Skin of body (tissue), 2 donors: ENCODE data around the gene DRGX. TPM values are rescaled to one million over a fixed set of nuclear protein-coding genes. Genes with fewer than 3 reads are reported as not detected.

ENCODE experiments used
- DNase-seq: peaks from one replicate; lab custom pipeline; 2025; lab: John Stamatoyannopoulos, UW
- total RNA-seq: library from RNA; depleted of rRNA; stranded (reverse); fragments of >200 nt; gene quantifications from one replicate; pipeline ENCODE4 v1.2.3, GENCODE V29; 2014

The DRGX gene
- total RNA-seq, 1 donor from 2014 or later, result 0.20 TPM

GRCh38 chr10:49383853-49384252, 12.0 kb downstream of the DRGX start:
- no peak for DNase-seq

GRCh38 chr10:49382826-49383225, 13.1 kb downstream of the DRGX start:
- DNase-seq, result no peak

GRCh38 chr10:49382226-49382625, 13.7 kb downstream of the DRGX start:
- DNase-seq, result no peak

GRCh38 chr10:49381111-49381900, 14.6 kb downstream of the DRGX start:
- no peak for DNase-seq

- no peak for DNase-seq
Measured at GRCh38 chr10:49379596-49380410, 16.1 kb downstream of the DRGX start.

GRCh38 chr10:49377256-49377655, 18.6 kb downstream of the DRGX start:
- DNase-seq, result no peak

GRCh38 chr10:49375611-49376010, 20.3 kb downstream of the DRGX start:
- no peak for DNase-seq

- no peak for DNase-seq
Measured at GRCh38 chr10:49374740-49375139, 21.1 kb downstream of the DRGX start.

- DNase-seq, result no peak
Measured at GRCh38 chr10:49373361-49373760, 22.5 kb downstream of the DRGX start.

- DNase-seq, result no peak
Measured at GRCh38 chr10:49371967-49372366, 23.9 kb downstream of the DRGX start.

GRCh38 chr10:49370326-49371100, 25.4 kb downstream of the DRGX start:
- DNase-seq, result no peak

- DNase-seq, result no peak
Measured at GRCh38 chr10:49369216-49370162, 26.4 kb downstream of the DRGX start.

- DNase-seq, result no peak
Measured at GRCh38 chr10:49368256-49368655, 27.6 kb downstream of the DRGX start.

- DNase-seq, result no peak
Measured at GRCh38 chr10:49367600-49367999, 28.3 kb downstream of the DRGX start.

- DNase-seq, result no peak
Measured at GRCh38 chr10:49366460-49366859, 29.4 kb downstream of the DRGX start.

- no peak for DNase-seq
Measured at GRCh38 chr10:49365675-49366415, 30.0 kb downstream of the DRGX start.

GRCh38 chr10:49365275-49365674, 30.6 kb downstream of the DRGX start:
- no peak for DNase-seq

GRCh38 chr10:49364747-49365146, 31.1 kb downstream of the DRGX start:
- no peak for DNase-seq

GRCh38 chr10:49364051-49364450, 31.8 kb downstream of the DRGX start:
- no peak for DNase-seq
